ENCODE results near the gene RXRA.
A peak's percentile ranks its signal among the peaks of the same experiment; 100 is the strongest.

The RXRA gene

GRCh38 chr9:134443174-134444037, 117.2 kb downstream of the RXRA start:
- DNase-seq: peak; percentile 82 to 90
- TF ChIP-seq GATA1 (IDR thresholded peaks at IDR 0.05; ENCODE audit: low read depth, low read length): no peak
- TF ChIP-seq POLR2A (IDR thresholded peaks at IDR 0.05; ENCODE audit: low read length): no peak

GRCh38 chr9:134444038-134444315, 117.7 kb downstream of the RXRA start:
- DNase-seq: no peak
- TF ChIP-seq GATA1 (IDR thresholded peaks at IDR 0.05; ENCODE audit: low read depth, low read length): no peak

- no peak for DNase-seq
- no peak for TF ChIP-seq GATA1 (IDR thresholded peaks at IDR 0.05; ENCODE audit: low read depth, low read length)
- no peak for TF ChIP-seq POLR2A (IDR thresholded peaks at IDR 0.05; ENCODE audit: low read length)
Observed at GRCh38 chr9:134445000-134445399, 118.7 kb downstream of the RXRA start.

- no peak for TF ChIP-seq GATA1 (IDR thresholded peaks at IDR 0.05; ENCODE audit: low read depth, low read length)
- no peak for TF ChIP-seq POLR2A (IDR thresholded peaks at IDR 0.05; ENCODE audit: low read length)
- peak; percentile 79 to 80 for DNase-seq
Observed at GRCh38 chr9:134449180-134449916, 123.1 kb downstream of the RXRA start.

GRCh38 chr9:134451700-134452458, 125.6 kb downstream of the RXRA start:
- no peak for TF ChIP-seq POLR2A (IDR thresholded peaks at IDR 0.05; ENCODE audit: low read length)
- no peak for TF ChIP-seq GATA1 (IDR thresholded peaks at IDR 0.05; ENCODE audit: low read depth, low read length)
- DNase-seq: no peak

- no peak for DNase-seq
- TF ChIP-seq POLR2A (IDR thresholded peaks at IDR 0.05; ENCODE audit: low read length) (no peak), GATA1 (IDR thresholded peaks at IDR 0.05; ENCODE audit: low read depth, low read length) (no peak)
Observed at GRCh38 chr9:134452728-134453127, 126.5 kb downstream of the RXRA start.

- TF ChIP-seq GATA1 (IDR thresholded peaks at IDR 0.05; ENCODE audit: low read depth, low read length): no peak
- no peak for DNase-seq
Observed at GRCh38 chr9:134453776-134454475, 127.7 kb downstream of the RXRA start.

GRCh38 chr9:134454476-134454857, 128.2 kb downstream of the RXRA start:
- TF ChIP-seq GATA1 (IDR thresholded peaks at IDR 0.05; ENCODE audit: low read depth, low read length): no peak
- no peak for TF ChIP-seq POLR2A (IDR thresholded peaks at IDR 0.05; ENCODE audit: low read length)
- peak in 1 of 2 experiments; percentile 23 for DNase-seq

- DNase-seq: no peak
- TF ChIP-seq GATA1 (IDR thresholded peaks at IDR 0.05; ENCODE audit: low read depth, low read length): no peak
- TF ChIP-seq POLR2A (IDR thresholded peaks at IDR 0.05; ENCODE audit: low read length): no peak
Observed at GRCh38 chr9:134455021-134455471, 128.8 kb downstream of the RXRA start.

GRCh38 chr9:134455537-134455933, 129.3 kb downstream of the RXRA start:
- DNase-seq: no peak
- TF ChIP-seq GATA1 (IDR thresholded peaks at IDR 0.05; ENCODE audit: low read depth, low read length): no peak
- no peak for TF ChIP-seq POLR2A (IDR thresholded peaks at IDR 0.05; ENCODE audit: low read length)

- TF ChIP-seq GATA1 (IDR thresholded peaks at IDR 0.05; ENCODE audit: low read depth, low read length): no peak
- no peak for TF ChIP-seq POLR2A (IDR thresholded peaks at IDR 0.05; ENCODE audit: low read length)
- DNase-seq: peak; percentile 35 to 37
Observed at GRCh38 chr9:134455934-134456755, 129.9 kb downstream of the RXRA start.

GRCh38 chr9:134456756-134457305, 130.6 kb downstream of the RXRA start:
- TF ChIP-seq POLR2A (IDR thresholded peaks at IDR 0.05; ENCODE audit: low read length): no peak
- DNase-seq: no peak
